Measurements from ENCODE around the gene KRTAP4-6.
"Not testable (repeated sequence)": the region's sequence is repeated elsewhere in the genome, so short reads cannot be mapped to it uniquely, and the experiment has no call there.

- TF ChIP-seq POLR2AphosphoS5 (IDR thresholded peaks at IDR 0.05; ENCODE audit: borderline replicate concordance, low read depth, low read length); EZH2 (IDR thresholded peaks at IDR 0.05): not testable (repeated sequence)
These were observed 31.5 kb downstream of the KRTAP4-6 start for GRCh38 chr17:41108728-41109386.
